Mononuclear cell (primary cell): ENCODE data around the gene KRCC1. TPM values are rescaled to one million over a fixed set of nuclear protein-coding genes. Genes with fewer than 3 reads are reported as not detected.
"Not testable (repeated sequence)": the region's sequence is repeated elsewhere in the genome, so short reads cannot be mapped to it uniquely, and the experiment has no call there.

Experiments used
- H3K27me3 ChIP-seq: 2 replicates; pipeline ENCODE4 v1.6.0; 2011; ENCODE audit warnings: low read length, control low read depth; ENCODE audit not compliant: insufficient read depth
- H3K4me1 ChIP-seq: 2 replicates; pipeline ENCODE4 v1.5.1; 2011; ENCODE audit warnings: mild to moderate bottlenecking, low read length, control low read depth; ENCODE audit not compliant: insufficient read depth
- H3K4me3 ChIP-seq: 2 replicates; pipeline ENCODE4 v1.5.1; 2011; ENCODE audit warnings: mild to moderate bottlenecking, low read length, moderate library complexity
- H3K9me3 ChIP-seq: 2 replicates; pipeline ENCODE4 v1.5.1; 2011; ENCODE audit warnings: low read depth, mild to moderate bottlenecking, control low read depth, low read length
- total RNA-seq: library from RNA; depleted of rRNA; stranded (reverse); fragments of >200 nt; gene quantifications from one replicate; pipeline ENCODE4 v1.2.3, GENCODE V29; 2012

The KRCC1 gene
- total RNA-seq, 1 donor = 3.5 TPM

DNA sequence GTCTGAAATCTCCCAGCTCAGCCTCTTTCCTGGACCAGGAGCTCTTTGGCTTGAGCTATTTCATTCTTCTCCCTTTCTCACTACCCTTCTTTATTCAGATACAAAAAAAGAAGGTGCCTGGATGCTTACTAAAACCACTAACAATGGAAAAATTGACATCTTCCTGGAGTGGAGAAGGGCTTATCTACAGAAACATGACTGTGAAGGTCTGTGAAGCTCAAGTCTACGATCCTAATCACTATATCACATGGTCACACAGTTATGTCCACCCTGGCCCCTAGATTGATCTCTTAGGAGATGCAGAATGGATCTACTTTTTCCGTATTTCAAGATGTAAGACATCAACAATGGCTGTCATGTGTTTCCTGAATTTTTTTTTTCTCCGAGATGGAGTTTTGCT is 5.7 kb upstream of the KRCC1 start:
- peaks cover 1% of the 10 kb centered on the region for H3K4me1 ChIP-seq
- no peaks in the 10 kb centered on the region for H3K27me3 ChIP-seq
- H3K4me3 ChIP-seq = no peak overlapping the region
- no peaks in the 10 kb centered on the region for H3K9me3 ChIP-seq

DNA sequence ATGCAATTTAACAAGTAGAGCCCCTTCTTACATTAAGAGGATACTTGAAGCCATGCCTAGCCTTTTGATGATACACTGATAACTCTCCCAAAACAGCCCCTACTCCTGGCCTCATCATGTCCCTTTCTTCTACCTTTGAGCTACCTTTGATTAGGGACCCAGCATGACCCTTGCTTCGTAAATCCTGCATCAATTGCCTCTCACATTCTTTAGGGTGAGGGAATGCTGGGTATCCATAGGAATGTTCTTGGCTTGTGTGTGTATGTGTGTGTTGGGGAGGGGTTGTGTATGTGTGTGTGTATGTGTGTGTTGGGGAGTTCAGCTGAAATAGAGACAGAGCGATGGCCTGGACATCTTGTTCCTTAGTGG is 5.3 kb upstream of the KRCC1 start:
- Histone ChIP-seq H3K27me3 (no peaks in the 10 kb centered on the region), H3K4me1 (peaks cover 6% of the 10 kb centered on the region), H3K4me3 (no peak overlapping the region), H3K9me3 (no peaks in the 10 kb centered on the region)

DNA sequence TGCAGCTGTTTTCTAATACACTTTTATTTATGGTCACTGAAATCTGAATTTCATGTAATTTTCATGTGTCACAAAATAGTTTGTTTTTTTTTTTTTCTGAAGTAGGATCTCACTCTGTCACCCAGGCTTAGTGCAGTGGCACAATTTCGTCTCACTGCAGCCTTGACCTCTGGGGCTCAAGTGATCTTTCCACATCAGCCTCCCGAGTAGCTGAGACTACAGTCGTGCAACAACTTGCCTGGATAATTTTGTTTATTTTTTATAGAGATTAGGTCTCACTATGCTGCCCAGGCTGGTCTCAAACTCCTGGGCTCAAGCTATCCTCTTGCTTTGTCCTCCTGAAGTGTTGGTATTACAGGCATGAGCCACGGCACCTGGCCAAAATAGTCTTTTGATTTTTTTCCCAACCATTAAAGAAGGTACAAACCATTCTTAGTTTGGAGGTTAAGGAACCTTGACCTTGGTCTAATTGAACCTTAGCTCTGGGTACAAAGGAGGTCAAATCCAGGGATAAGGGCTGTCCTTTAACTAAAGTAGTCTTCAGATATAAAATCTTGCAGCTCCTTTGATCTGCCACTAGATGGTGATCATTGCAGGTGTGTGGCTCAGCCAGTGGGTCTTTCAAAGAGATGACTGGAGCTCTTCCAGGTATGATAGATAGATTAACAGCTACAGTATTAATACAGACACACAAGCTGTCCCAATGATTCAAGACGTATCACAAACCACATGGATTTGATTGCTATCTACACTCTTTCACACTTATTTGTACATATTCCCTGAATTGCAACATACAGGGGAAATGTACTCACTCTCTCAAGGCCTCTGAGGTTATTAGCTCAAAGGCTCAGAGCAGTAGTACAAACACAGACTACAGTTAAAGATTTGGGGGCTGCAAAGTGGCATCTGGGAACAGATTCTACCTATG is 4.7 kb upstream of the KRCC1 start:
- Histone ChIP-seq H3K4me1 (peaks cover 7% of the 10 kb centered on the region), H3K4me3 (no peak overlapping the region), H3K27me3 (no peaks in the 10 kb centered on the region), H3K9me3 (no peaks in the 10 kb centered on the region)

GRCh38 chr2:88058191-88058590 is 2.6 kb upstream of the KRCC1 start:
- H3K27me3 ChIP-seq = no peaks in the 10 kb centered on the region
- H3K4me3 ChIP-seq = no peak overlapping the region
- H3K4me1 ChIP-seq = peaks cover 22% of the 10 kb centered on the region
- H3K9me3 ChIP-seq = no peaks in the 10 kb centered on the region

GRCh38 chr2:88057437-88057844 is 1.9 kb upstream of the KRCC1 start:
- Histone ChIP-seq H3K4me3 (no peak overlapping the region), H3K4me1 (peaks cover 27% of the 10 kb centered on the region), H3K9me3 (no peaks in the 10 kb centered on the region), H3K27me3 (no peaks in the 10 kb centered on the region)

GRCh38 chr2:88054782-88055370 is 707 bp downstream of the KRCC1 start:
- H3K4me3 ChIP-seq = peak overlapping the region; percentile 90
- no peaks in the 10 kb centered on the region for H3K9me3 ChIP-seq
- H3K4me1 ChIP-seq = peaks cover 27% of the 10 kb centered on the region
- H3K27me3 ChIP-seq = no peaks in the 10 kb centered on the region

GRCh38 chr2:88053934-88054781 is 1.4 kb downstream of the KRCC1 start:
- H3K27me3 ChIP-seq = no peaks in the 10 kb centered on the region
- H3K4me1 ChIP-seq = peaks cover 27% of the 10 kb centered on the region
- peak overlapping the region; percentile 90 for H3K4me3 ChIP-seq
- no peaks in the 10 kb centered on the region for H3K9me3 ChIP-seq

- H3K4me3 ChIP-seq = no peak overlapping the region
- H3K27me3 ChIP-seq = no peaks in the 10 kb centered on the region
- no peaks in the 10 kb centered on the region for H3K9me3 ChIP-seq
- peaks cover 27% of the 10 kb centered on the region for H3K4me1 ChIP-seq
Measured at GRCh38 chr2:88053296-88053695, 2.3 kb downstream of the KRCC1 start.

- no peaks in the 10 kb centered on the region for H3K27me3 ChIP-seq
- peaks cover 27% of the 10 kb centered on the region for H3K4me1 ChIP-seq
- H3K9me3 ChIP-seq = no peaks in the 10 kb centered on the region
- H3K4me3 ChIP-seq = no peak overlapping the region
Measured at GRCh38 chr2:88051792-88052191, 3.8 kb downstream of the KRCC1 start.

DNA sequence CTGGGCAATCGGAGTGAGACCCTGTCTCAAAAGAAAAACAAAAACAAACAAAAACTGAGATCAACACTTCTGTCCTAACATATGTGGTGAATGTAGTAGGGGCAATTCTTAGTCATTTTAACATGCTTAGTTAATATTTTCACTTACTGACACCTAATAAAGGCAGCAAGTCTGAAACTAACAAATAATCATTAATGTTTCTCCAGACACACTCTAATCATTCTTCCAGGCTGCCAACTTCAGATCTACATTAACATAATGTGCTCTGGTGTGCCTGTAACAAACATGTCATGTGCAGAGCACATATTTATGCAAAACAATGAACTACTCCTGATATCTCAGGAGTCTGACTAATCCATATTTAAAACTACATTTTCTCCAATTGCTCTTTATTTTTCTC is 6.0 kb downstream of the KRCC1 start:
- H3K9me3 ChIP-seq = no peaks in the 10 kb centered on the region
- H3K27me3 ChIP-seq = no peaks in the 10 kb centered on the region
- H3K4me3 ChIP-seq = no peak overlapping the region
- H3K4me1 ChIP-seq = peaks cover 17% of the 10 kb centered on the region

GRCh38 chr2:88048541-88048940 is 7.0 kb downstream of the KRCC1 start:
- no peaks in the 10 kb centered on the region for H3K9me3 ChIP-seq
- peaks cover 7% of the 10 kb centered on the region for H3K4me1 ChIP-seq
- no peaks in the 10 kb centered on the region for H3K27me3 ChIP-seq
- H3K4me3 ChIP-seq = no peak overlapping the region

GRCh38 chr2:88045561-88045960 is 10.0 kb downstream of the KRCC1 start:
- H3K9me3 ChIP-seq, H3K27me3 ChIP-seq, H3K4me1 ChIP-seq, H3K4me3 ChIP-seq: not testable (repeated sequence)

GRCh38 chr2:88042476-88042875 is 13.1 kb downstream of the KRCC1 start:
- no peak overlapping the region for H3K4me3 ChIP-seq
- H3K4me1 ChIP-seq = peaks cover 4% of the 10 kb centered on the region

DNA sequence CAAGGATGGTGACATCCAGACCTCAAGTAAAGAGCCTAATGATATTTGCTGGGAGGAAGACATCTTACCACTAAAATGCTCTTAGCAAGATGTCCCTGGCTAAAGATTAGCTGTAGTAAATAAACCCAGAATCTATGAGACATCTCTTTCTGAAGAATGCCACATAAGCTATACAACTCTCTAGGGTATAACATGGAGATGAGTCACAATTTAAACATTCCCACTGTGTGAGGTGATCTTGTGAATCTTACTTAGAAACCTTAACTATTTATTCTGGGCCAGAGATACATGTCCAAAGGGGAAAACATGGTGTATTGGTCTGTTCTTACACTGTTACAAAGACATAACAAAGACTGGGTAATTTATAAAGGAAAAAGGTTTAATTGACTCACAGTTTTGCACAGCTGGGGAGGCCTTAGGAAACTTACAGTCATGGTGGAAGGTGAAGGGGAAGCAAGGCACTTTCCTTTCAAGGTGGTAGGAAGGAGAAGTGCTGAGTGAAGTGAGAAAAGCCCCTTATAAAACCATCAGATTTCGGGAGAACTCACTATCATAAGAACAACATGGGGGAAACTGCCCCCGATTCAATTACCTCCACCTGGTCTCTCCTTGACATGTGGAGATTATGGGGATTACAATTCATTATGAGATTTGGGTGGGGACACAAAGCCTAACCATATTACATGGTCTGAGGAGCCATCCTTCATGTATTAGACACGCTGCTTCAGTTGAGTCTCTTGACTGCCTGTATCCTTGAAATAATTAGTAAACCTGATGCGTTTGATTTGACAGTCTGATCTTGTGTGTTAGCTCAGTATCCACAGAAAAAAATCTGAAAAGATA is 17.1 kb downstream of the KRCC1 start:
- no peak overlapping the region for H3K4me3 ChIP-seq
- peaks cover 13% of the 10 kb centered on the region for H3K4me1 ChIP-seq
- no peaks in the 10 kb centered on the region for H3K27me3 ChIP-seq
- H3K9me3 ChIP-seq = no peaks in the 10 kb centered on the region

More at GRCh38 chr2:88042476-88042875, 13.1 kb downstream of the KRCC1 start:
- Histone ChIP-seq H3K9me3 (no peaks in the 10 kb centered on the region), H3K27me3 (no peaks in the 10 kb centered on the region)
